ENCODE measurements around the gene SLC43A1.

SLC43A1 gene

DNA sequence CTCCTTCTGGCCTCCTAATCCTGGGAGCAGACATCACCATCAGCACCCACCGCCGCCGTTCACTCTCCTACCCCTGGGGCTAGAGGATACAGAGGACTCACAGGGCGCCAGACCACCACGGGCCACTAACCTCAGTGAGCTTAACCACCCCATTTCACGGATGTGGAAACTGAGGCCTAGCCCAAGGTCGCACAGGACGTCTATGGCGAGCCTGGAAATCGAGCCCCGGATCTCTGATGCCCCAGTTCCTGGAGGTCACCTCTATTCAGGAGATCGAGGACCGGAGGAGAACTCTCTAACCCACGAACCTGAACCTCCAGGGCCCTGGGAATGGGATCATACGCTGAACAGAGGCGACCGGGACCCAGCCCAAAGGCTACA, 14.7 kb upstream of the SLC43A1 start:
- DNase-seq = no peak
- Histone ChIP-seq H3K4me3 (ENCODE audit: insufficient read depth in 1 of 2, low read depth in 1 of 2, low read length in 2 of 2) (peak overlapping the region; percentile 72 to 96), H2AK5ac (ENCODE audit: low read length, severe bottlenecking) (peak overlapping the region; percentile 2), H3K9ac (ENCODE audit: low read length) (peak overlapping the region; percentile 94), H3K9me3 (ENCODE audit: control insufficient read depth, low read length) (no peaks in the 10 kb centered on the region), H3K27me3 (ENCODE audit: control insufficient read depth in 1 of 2, insufficient read depth in 1 of 2, low read length in 2 of 2) (peaks cover 0 to 3% of the 10 kb centered on the region in 2 experiments), H3K79me1 (replicated peaks; ENCODE audit: low read length, poor library complexity, severe bottlenecking) (peaks cover 19% of the 10 kb centered on the region), H2BK15ac (ENCODE audit: low read depth, poor library complexity, severe bottlenecking) (peak overlapping the region; percentile 73), H4K8ac (ENCODE audit: low read length) (peak overlapping the region; percentile 83), H3K4me1 (ENCODE audit: control insufficient read depth, insufficient read depth, low read depth, low read length) (peaks cover 6% of the 10 kb centered on the region), H3K14ac (ENCODE audit: low read length in 2 of 2) (no peak overlapping the region), H3K27ac (ENCODE audit: low read length, poor library complexity, severe bottlenecking) (no peak overlapping the region), H3K4me2 (ENCODE audit: low read length, poor library complexity, severe bottlenecking) (peak overlapping the region; percentile 64), H3K4ac (ENCODE audit: low read depth in 1 of 2, low read length in 2 of 2) (peak overlapping the region in 1 of 2 experiments; percentile 71), H3K18ac (ENCODE audit: low read depth in 1 of 2, low read length in 2 of 2) (peak overlapping the region in 1 of 2 experiments; percentile 83), H2BK12ac (ENCODE audit: low read length in 2 of 2) (peak overlapping the region in 1 of 2 experiments; percentile 22), H2BK120ac (ENCODE audit: low read depth, low read length) (no peak overlapping the region), H4K91ac (ENCODE audit: low read length) (peak overlapping the region; percentile 25), H2BK5ac (ENCODE audit: low read depth, low read length, poor library complexity, severe bottlenecking) (no peak overlapping the region), H2AFZ (ENCODE audit: low read depth, low read length) (peak overlapping the region; percentile 56), H3K23ac (ENCODE audit: low read length in 2 of 2) (no peak overlapping the region), H3K36me3 (ENCODE audit: control insufficient read depth in 1 of 2, insufficient read depth in 2 of 2, low read depth in 1 of 2, low read length in 2 of 2) (peaks cover 8 to 17% of the 10 kb centered on the region in 2 experiments)
- 2% methylated on average over 17 of the region's 17 CpGs for WGBS

GRCh38 chr11:57529012-57529411, 13.5 kb upstream of the SLC43A1 start:
- no peak overlapping the region for H2BK15ac ChIP-seq (ENCODE audit: low read depth, poor library complexity, severe bottlenecking)
- peak overlapping the region; percentile 94 for H3K9ac ChIP-seq (ENCODE audit: low read length)

DNA sequence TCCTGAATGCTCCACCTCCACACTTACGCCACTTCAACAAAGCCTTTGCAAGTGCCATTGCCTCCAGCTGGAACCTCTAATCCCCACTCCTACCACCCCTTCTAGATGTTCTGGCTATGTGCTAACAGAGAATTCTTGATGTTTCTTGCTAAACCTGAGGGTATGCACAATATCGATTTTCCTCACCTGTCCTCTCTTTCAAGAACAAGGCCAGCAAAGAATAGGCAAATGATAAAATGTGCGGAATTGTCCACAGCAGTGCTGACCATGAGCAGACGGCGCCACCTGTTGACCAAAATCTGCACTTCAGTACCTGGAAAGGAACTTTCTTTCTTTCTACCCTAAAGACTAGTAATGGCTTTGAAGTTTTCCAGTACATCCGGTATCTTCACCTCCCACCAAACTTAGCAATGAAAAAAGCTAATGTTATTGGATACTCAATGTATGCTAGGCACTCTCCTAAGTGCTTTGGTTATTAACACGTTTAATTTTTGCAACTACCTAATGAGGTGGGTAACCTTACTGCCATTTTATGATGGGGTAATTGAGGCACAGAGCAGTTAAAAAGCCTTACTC, 11.6 kb upstream of the SLC43A1 start:
- H2BK5ac ChIP-seq (ENCODE audit: low read depth, low read length, poor library complexity, severe bottlenecking) = no peak overlapping the region
- no peak overlapping the region for H2BK15ac ChIP-seq (ENCODE audit: low read depth, poor library complexity, severe bottlenecking)
- 18% methylated on average over 5 of the region's 7 CpGs for WGBS
- no peak overlapping the region for H3K4ac ChIP-seq (ENCODE audit: low read depth in 1 of 2, low read length in 2 of 2)
- peaks cover 4% of the 10 kb centered on the region for H3K9me3 ChIP-seq (ENCODE audit: control insufficient read depth, low read length)
- H3K27ac ChIP-seq (ENCODE audit: low read length, poor library complexity, severe bottlenecking) = no peak overlapping the region
- no peak overlapping the region for H3K23ac ChIP-seq (ENCODE audit: low read length in 2 of 2)
- H3K4me2 ChIP-seq (ENCODE audit: low read length, poor library complexity, severe bottlenecking) = no peak overlapping the region
- DNase-seq = peak; percentile 59
- H3K9ac ChIP-seq (ENCODE audit: low read length) = no peak overlapping the region
- no peak overlapping the region for H3K4me3 ChIP-seq (ENCODE audit: insufficient read depth in 1 of 2, low read depth in 1 of 2, low read length in 2 of 2)
- H3K79me1 ChIP-seq (replicated peaks; ENCODE audit: low read length, poor library complexity, severe bottlenecking) = peaks cover 19% of the 10 kb centered on the region
- H3K36me3 ChIP-seq (ENCODE audit: control insufficient read depth in 1 of 2, insufficient read depth in 2 of 2, low read depth in 1 of 2, low read length in 2 of 2) = peaks cover 8 to 24% of the 10 kb centered on the region in 2 experiments
- H2AFZ ChIP-seq (ENCODE audit: low read depth, low read length) = no peak overlapping the region
- no peak overlapping the region for H3K14ac ChIP-seq (ENCODE audit: low read length in 2 of 2)
- H2BK120ac ChIP-seq (ENCODE audit: low read depth, low read length) = no peak overlapping the region
- no peak overlapping the region for H4K8ac ChIP-seq (ENCODE audit: low read length)
- H4K91ac ChIP-seq (ENCODE audit: low read length) = no peak overlapping the region
- peaks cover 6% of the 10 kb centered on the region for H3K4me1 ChIP-seq (ENCODE audit: control insufficient read depth, insufficient read depth, low read depth, low read length)
- no peak overlapping the region for H3K18ac ChIP-seq (ENCODE audit: low read depth in 1 of 2, low read length in 2 of 2)
- no peak overlapping the region for H2AK5ac ChIP-seq (ENCODE audit: low read length, severe bottlenecking)
- H2BK12ac ChIP-seq (ENCODE audit: low read length in 2 of 2) = no peak overlapping the region
- H3K27me3 ChIP-seq (ENCODE audit: control insufficient read depth in 1 of 2, insufficient read depth in 1 of 2, low read length in 2 of 2) = no peaks in the 10 kb centered on the region

More at GRCh38 chr11:57529012-57529411, 13.5 kb upstream of the SLC43A1 start:
- Histone ChIP-seq H4K8ac (ENCODE audit: low read length) (no peak overlapping the region), H3K14ac (ENCODE audit: low read length in 2 of 2) (no peak overlapping the region), H3K23ac (ENCODE audit: low read length in 2 of 2) (no peak overlapping the region), H3K4me3 (ENCODE audit: insufficient read depth in 1 of 2, low read depth in 1 of 2, low read length in 2 of 2) (no peak overlapping the region), H2AFZ (ENCODE audit: low read depth, low read length) (no peak overlapping the region), H2BK120ac (ENCODE audit: low read depth, low read length) (no peak overlapping the region), H2AK5ac (ENCODE audit: low read length, severe bottlenecking) (no peak overlapping the region), H2BK12ac (ENCODE audit: low read length in 2 of 2) (no peak overlapping the region), H3K18ac (ENCODE audit: low read depth in 1 of 2, low read length in 2 of 2) (no peak overlapping the region), H3K4me2 (ENCODE audit: low read length, poor library complexity, severe bottlenecking) (no peak overlapping the region), H3K4ac (ENCODE audit: low read depth in 1 of 2, low read length in 2 of 2) (no peak overlapping the region), H3K4me1 (ENCODE audit: control insufficient read depth, insufficient read depth, low read depth, low read length) (peaks cover 6% of the 10 kb centered on the region), H2BK5ac (ENCODE audit: low read depth, low read length, poor library complexity, severe bottlenecking) (no peak overlapping the region), H3K27me3 (ENCODE audit: control insufficient read depth in 1 of 2, insufficient read depth in 1 of 2, low read length in 2 of 2) (no peaks in the 10 kb centered on the region), H3K79me1 (replicated peaks; ENCODE audit: low read length, poor library complexity, severe bottlenecking) (peaks cover 19% of the 10 kb centered on the region), H4K91ac (ENCODE audit: low read length) (no peak overlapping the region), H3K9me3 (ENCODE audit: control insufficient read depth, low read length) (peaks cover 4% of the 10 kb centered on the region), H3K27ac (ENCODE audit: low read length, poor library complexity, severe bottlenecking) (no peak overlapping the region), H3K36me3 (ENCODE audit: control insufficient read depth in 1 of 2, insufficient read depth in 2 of 2, low read depth in 1 of 2, low read length in 2 of 2) (peaks cover 8 to 24% of the 10 kb centered on the region in 2 experiments)
- DNase-seq = no peak

DNA sequence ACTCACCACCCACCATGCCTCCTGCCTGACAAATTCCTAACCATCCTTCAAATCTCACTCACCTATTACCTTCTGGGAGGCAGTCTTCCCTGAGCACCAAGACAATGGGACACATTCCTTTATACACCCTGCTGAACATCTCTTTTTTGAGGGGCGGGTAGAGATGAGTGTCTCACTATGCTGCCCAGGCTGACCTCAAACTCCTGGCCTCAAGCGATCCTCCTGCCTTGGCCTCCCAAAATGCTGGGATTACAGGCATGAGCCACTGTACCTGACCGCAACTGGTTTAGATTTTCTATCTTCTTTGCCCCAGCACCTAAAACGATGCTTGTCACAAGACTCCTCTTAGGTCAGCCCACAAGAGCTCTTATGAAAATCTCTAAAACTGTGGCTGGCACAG, 7.9 kb upstream of the SLC43A1 start:
- no peak overlapping the region for H3K4me2 ChIP-seq (ENCODE audit: low read length, poor library complexity, severe bottlenecking)
- no peak overlapping the region for H2BK15ac ChIP-seq (ENCODE audit: low read depth, poor library complexity, severe bottlenecking)
- no peak overlapping the region for H2BK120ac ChIP-seq (ENCODE audit: low read depth, low read length)
- peaks cover 4% of the 10 kb centered on the region for H3K79me1 ChIP-seq (replicated peaks; ENCODE audit: low read length, poor library complexity, severe bottlenecking)
- no peak overlapping the region for H2BK5ac ChIP-seq (ENCODE audit: low read depth, low read length, poor library complexity, severe bottlenecking)
- no peak overlapping the region for H3K4me3 ChIP-seq (ENCODE audit: insufficient read depth in 1 of 2, low read depth in 1 of 2, low read length in 2 of 2)
- peaks cover 4% of the 10 kb centered on the region for H3K9me3 ChIP-seq (ENCODE audit: control insufficient read depth, low read length)
- H3K27ac ChIP-seq (ENCODE audit: low read length, poor library complexity, severe bottlenecking) = no peak overlapping the region
- no peak overlapping the region for H2AK5ac ChIP-seq (ENCODE audit: low read length, severe bottlenecking)
- H3K4me1 ChIP-seq (ENCODE audit: control insufficient read depth, insufficient read depth, low read depth, low read length) = no peaks in the 10 kb centered on the region
- no peak overlapping the region for H2AFZ ChIP-seq (ENCODE audit: low read depth, low read length)
- no peak overlapping the region for H3K9ac ChIP-seq (ENCODE audit: low read length)
- no peak overlapping the region for H2BK12ac ChIP-seq (ENCODE audit: low read length in 2 of 2)
- H3K23ac ChIP-seq (ENCODE audit: low read length in 2 of 2) = no peak overlapping the region
- 94% methylated on average over 4 of the region's 4 CpGs for WGBS
- no peak overlapping the region for H3K14ac ChIP-seq (ENCODE audit: low read length in 2 of 2)
- no peak overlapping the region for H3K18ac ChIP-seq (ENCODE audit: low read depth in 1 of 2, low read length in 2 of 2)
- peaks cover 4 to 17% of the 10 kb centered on the region in 2 experiments for H3K36me3 ChIP-seq (ENCODE audit: control insufficient read depth in 1 of 2, insufficient read depth in 2 of 2, low read depth in 1 of 2, low read length in 2 of 2)
- H4K8ac ChIP-seq (ENCODE audit: low read length) = no peak overlapping the region
- no peaks in the 10 kb centered on the region for H3K27me3 ChIP-seq (ENCODE audit: control insufficient read depth in 1 of 2, insufficient read depth in 1 of 2, low read length in 2 of 2)
- no peak overlapping the region for H3K4ac ChIP-seq (ENCODE audit: low read depth in 1 of 2, low read length in 2 of 2)
- no peak overlapping the region for H4K91ac ChIP-seq (ENCODE audit: low read length)
- no peak for DNase-seq

All from mesenchymal stem cell (in vitro differentiated cells and primary cell).